Mammary epithelial cell (primary cell): ENCODE measurements around the gene DENND11.

Experiments
- EZH2 ChIP-seq: IDR thresholded peaks from 2 replicates; pipeline ENCODE4 v1.6.1; 2012; ENCODE audit warnings: low read length, inconsistent platforms, borderline replicate concordance
- TF ChIP-seq, protein P1 (sequence below), 2 donors: IDR thresholded peaks in 1 of 2; conservative IDR thresholded peaks in 1 of 2; 2 replicates each; pipeline ENCODE4 v1.5.1; 2011 to 2012; ENCODE audit warnings: inconsistent platforms in 2 of 2, low read length in 2 of 2, mild to moderate bottlenecking in 2 of 2, control low read depth in 1 of 2, low read depth in 1 of 2; ENCODE audit not compliant: insufficient read depth in 1 of 2; ENCODE audit errors: extremely low read depth in 1 of 2

DNA sequence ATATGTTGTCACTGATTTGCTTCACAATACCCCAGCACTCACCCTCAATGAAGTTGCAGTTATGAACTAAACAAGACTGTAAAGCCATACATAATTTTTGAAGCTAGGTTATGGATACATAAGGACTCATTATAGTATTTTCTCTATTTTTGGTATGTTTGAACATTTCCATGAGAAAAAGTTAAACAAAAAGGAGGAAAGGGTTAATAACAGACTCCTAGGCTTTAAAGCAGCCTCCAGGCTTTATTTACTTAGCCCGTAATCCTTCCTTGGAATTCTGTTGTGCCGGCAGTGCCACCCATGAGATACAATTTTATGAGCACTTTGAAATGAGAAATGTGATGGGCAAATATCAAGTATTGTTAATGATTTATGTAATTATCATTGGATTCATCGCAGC is 2.1 kb upstream of the DENND11 start:
- TF ChIP-seq, protein P1, sequence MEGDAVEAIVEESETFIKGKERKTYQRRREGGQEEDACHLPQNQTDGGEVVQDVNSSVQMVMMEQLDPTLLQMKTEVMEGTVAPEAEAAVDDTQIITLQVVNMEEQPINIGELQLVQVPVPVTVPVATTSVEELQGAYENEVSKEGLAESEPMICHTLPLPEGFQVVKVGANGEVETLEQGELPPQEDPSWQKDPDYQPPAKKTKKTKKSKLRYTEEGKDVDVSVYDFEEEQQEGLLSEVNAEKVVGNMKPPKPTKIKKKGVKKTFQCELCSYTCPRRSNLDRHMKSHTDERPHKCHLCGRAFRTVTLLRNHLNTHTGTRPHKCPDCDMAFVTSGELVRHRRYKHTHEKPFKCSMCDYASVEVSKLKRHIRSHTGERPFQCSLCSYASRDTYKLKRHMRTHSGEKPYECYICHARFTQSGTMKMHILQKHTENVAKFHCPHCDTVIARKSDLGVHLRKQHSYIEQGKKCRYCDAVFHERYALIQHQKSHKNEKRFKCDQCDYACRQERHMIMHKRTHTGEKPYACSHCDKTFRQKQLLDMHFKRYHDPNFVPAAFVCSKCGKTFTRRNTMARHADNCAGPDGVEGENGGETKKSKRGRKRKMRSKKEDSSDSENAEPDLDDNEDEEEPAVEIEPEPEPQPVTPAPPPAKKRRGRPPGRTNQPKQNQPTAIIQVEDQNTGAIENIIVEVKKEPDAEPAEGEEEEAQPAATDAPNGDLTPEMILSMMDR (conservative IDR thresholded peaks at IDR 0.05 in 1 of 2, IDR thresholded peaks at IDR 0.05 in 1 of 2; ENCODE audit: extremely low read depth in 1 of 2, insufficient read depth in 1 of 2, low read depth in 1 of 2, low read length in 2 of 2) = no peak
- no peak for TF ChIP-seq EZH2
